Measurements from ENCODE around the gene CYP4B1.
"Not testable (repeated sequence)": the region's sequence is repeated elsewhere in the genome, so short reads cannot be mapped to it uniquely, and the experiment has no call there.

The CYP4B1 gene

GRCh38 chr1:46798810-46799209 is at the start of gene CYP4B1:
Gene CYP4B1, plus strand, starts transcription at chr1:46799046. Its CDS starts 36 bp downstream, at chr1:46799082.
- no peak for DNase-seq

- no peak for DNase-seq
These were observed 49.4 kb upstream of the CYP4B1 start for GRCh38 chr1:46749404-46749803.

- DNase-seq = no peak
These were observed 48.9 kb upstream of the CYP4B1 start for GRCh38 chr1:46749921-46750404.

GRCh38 chr1:46753985-46754384 is 44.9 kb upstream of the CYP4B1 start:
- DNase-seq = no peak

- not testable (repeated sequence) for DNase-seq
These were observed 44.1 kb upstream of the CYP4B1 start for GRCh38 chr1:46754707-46755106.

GRCh38 chr1:46755121-46755520 is 43.7 kb upstream of the CYP4B1 start:
- no peak for DNase-seq

- no peak for DNase-seq
These were observed 41.4 kb upstream of the CYP4B1 start for GRCh38 chr1:46757247-46757955.

- DNase-seq = no peak
These were observed 40.8 kb upstream of the CYP4B1 start for GRCh38 chr1:46757956-46758528.

GRCh38 chr1:46760558-46761166 is 38.2 kb upstream of the CYP4B1 start:
- no peak for DNase-seq

GRCh38 chr1:46761740-46762139 is 37.1 kb upstream of the CYP4B1 start:
- no peak for DNase-seq

GRCh38 chr1:46764402-46764801 is 34.4 kb upstream of the CYP4B1 start:
- DNase-seq = no peak

GRCh38 chr1:46767649-46768282 is 31.1 kb upstream of the CYP4B1 start:
- DNase-seq = no peak

- no peak for DNase-seq
These were observed 30.4 kb upstream of the CYP4B1 start for GRCh38 chr1:46768445-46768844.

GRCh38 chr1:46769028-46769740 is 29.7 kb upstream of the CYP4B1 start:
- DNase-seq = no peak

GRCh38 chr1:46770541-46770940 is 28.3 kb upstream of the CYP4B1 start:
- DNase-seq = no peak

- no peak for DNase-seq
These were observed 26.3 kb upstream of the CYP4B1 start for GRCh38 chr1:46772571-46772970.

GRCh38 chr1:46774297-46774696 is 24.5 kb upstream of the CYP4B1 start:
- no peak for DNase-seq

GRCh38 chr1:46778456-46778855 is 20.4 kb upstream of the CYP4B1 start:
- not testable (repeated sequence) for DNase-seq

GRCh38 chr1:46784666-46785065 is 14.2 kb upstream of the CYP4B1 start:
- no peak for DNase-seq

GRCh38 chr1:46788634-46789033 is 10.2 kb upstream of the CYP4B1 start:
- DNase-seq = not testable (repeated sequence)

- DNase-seq = no peak
These were observed 8.3 kb upstream of the CYP4B1 start for GRCh38 chr1:46790446-46791101.

- DNase-seq = no peak
These were observed 5.7 kb upstream of the CYP4B1 start for GRCh38 chr1:46793126-46793525.
